HG03460 (cell line): ENCODE data around the gene SLC38A1.
"Not testable (repeated sequence)": the region's sequence is repeated elsewhere in the genome, so short reads cannot be mapped to it uniquely, and the experiment has no call there.

Experiments used
- ATAC-seq: cut with Tn5 transposase; IDR thresholded peaks from one replicate; pipeline ENCODE4 v1.9.1; 2021; ENCODE audit not compliant: unreplicated experiment

SLC38A1 gene

GRCh38 chr12:46209170-46209569, 59.7 kb downstream of the SLC38A1 start:
- ATAC-seq, result no peak

DNA sequence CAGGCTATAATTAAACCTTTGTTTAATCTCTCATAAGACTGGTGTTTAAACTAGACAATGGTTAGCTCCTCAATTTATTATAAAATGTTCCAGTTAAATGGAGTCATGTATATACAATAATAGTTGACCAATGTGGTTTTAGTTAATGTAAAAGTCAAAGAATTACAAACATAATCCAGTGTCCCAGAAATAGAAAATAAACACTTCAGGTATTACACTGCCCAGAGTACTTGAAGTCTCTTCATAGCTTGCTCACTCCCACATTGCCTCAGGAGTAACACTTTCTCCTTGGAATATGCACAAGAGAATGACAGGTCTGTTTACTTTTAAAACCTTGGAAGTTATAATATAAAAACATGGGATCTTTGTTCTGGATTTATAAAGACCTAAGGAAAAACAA, 60.5 kb downstream of the SLC38A1 start:
- no peak for ATAC-seq

DNA sequence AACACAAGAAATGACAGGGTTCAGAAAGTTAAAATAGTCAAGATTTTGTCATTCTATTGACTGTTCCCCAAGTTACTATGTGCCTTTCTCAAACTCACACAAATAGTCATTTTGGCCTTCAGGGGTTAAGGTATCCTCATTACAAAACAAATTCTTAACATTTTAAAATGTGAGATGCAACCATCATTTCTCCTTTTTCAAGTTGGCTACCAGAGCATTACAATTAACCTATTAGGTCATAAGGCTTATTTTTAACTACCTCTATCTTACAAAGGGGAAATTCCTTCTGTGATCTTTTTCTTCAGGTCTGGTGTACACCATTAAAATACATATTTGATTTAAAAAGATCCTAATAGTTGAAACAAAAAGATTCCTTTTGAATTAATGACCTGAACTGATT, 61.2 kb downstream of the SLC38A1 start:
- no peak for ATAC-seq

- ATAC-seq, result no peak
Measured at GRCh38 chr12:46206471-46206870, 62.4 kb downstream of the SLC38A1 start.

GRCh38 chr12:46205294-46205693, 63.5 kb downstream of the SLC38A1 start:
- ATAC-seq, result no peak

DNA sequence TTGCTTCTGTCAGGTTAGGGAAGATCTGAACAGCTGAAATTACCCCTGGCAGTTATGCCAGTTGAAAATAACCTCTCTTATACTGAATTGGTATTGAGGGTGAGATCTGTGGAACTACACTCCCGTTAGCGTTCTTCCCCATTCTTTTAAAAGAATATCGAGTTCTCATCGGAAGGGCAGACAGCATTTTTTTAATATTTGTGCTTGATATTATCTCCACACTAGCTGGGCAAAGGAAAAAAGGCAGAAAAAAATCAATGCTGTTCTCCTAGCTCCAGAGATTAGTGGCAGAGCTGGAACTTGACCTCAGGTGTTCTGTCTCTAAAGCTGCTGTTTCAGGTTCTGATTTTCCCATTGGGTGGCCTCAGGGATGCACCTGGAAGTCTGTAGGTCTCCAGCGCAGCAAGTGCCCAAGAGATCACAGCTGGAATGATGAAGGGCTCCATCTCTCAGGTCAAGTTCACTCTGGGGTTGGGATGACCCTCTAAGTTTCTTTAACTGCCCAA, 67.5 kb downstream of the SLC38A1 start:
- ATAC-seq, result no peak

GRCh38 chr12:46200551-46200950, 68.3 kb downstream of the SLC38A1 start:
- ATAC-seq, result no peak

DNA sequence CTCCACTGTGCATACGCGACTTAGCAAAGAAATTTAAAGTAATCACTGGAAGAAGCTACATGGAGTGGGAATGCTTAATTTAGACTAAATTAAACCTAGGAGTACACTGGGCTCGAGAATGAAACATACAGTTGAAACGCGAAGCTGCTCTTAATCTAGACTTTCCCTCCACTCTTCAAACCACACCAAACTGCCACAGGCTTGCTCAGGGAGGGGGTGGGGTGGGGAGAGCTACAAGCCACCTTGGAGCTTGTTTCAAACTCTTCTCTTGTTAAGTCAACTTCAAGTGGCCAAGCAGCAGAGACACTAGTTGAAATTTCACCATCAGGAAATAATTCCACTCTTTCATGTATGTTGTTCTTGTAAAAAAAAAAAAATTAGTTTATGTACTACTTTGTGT, 69.9 kb downstream of the SLC38A1 start:
- no peak for ATAC-seq

DNA sequence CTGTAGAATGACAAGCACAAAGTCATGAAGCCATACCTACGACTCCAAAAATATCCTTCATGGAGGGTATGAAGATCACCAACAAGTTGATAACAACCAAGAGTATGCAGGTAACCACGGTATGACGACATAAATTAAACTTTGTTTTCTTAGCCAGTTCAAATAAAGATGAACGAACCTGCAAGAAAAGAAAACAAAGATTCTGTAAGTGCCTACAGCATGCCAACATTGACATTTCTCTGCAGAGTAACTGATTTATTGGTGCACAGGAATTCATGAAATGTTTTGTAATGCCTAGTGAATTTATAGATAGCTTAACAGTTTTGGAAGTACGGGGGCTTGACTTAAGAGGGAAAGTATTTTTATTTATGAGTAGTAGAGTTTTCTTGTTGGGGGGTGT, 71.0 kb downstream of the SLC38A1 start:
- ATAC-seq, result no peak

GRCh38 chr12:46190533-46190932, 78.3 kb downstream of the SLC38A1 start:
- not testable (repeated sequence) for ATAC-seq

DNA sequence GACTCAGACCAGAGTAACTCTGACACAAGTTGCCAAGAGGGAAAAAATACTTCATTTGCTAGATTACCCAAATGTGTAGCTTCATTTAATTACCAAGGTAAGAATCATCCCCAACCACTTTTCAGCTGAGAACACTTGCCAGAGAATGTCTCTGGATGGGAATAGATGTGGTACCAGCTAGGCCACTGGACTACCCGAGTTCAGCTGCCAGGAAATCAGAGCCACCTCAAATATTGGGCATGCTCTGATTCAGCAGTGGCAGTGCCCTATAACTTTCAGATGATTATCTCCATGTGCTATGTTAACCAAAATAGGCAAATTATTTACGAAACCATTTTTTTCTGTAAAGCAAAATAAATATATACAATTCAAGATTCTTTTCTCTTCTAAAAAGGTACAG, 80.7 kb downstream of the SLC38A1 start:
- ATAC-seq, result no peak

DNA sequence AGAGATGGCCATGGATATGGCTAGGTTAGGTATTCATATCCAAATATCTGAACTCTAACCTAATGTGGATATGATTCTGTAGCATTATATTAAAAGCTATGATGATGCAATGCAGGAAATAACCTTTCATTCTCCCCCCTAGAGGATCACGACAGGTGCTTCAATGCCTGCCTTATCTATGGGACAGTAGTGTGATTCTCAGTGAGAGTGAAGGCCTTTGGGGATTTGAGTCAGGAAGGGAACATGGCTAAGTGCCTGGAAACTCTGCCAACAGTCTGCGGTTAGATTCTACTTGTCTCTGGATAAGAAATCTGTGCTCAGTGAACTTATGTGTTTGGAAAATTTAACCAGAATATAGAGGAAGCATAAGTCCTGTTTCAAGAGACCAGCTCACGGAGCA, 81.8 kb downstream of the SLC38A1 start:
- no peak for ATAC-seq

DNA sequence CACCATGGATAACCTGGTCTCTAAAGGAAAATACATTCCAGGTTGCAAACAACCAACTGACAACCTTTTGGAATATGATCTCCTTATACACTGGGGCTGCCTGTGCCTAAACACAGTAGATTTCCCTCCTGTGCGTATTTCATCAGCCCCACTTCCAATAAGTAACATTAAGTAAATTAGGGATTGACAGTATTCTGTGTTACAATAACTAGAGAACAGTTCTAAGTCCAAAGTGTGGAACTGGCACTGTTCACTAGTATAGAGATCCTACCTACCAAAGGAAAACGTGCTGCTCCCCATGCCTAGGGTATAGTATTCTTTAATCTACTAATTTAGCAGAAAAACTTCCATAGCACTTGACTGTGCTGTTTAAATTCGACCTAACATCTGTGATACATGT, 82.8 kb downstream of the SLC38A1 start:
- no peak for ATAC-seq

- no peak for ATAC-seq
Measured at GRCh38 chr12:46185686-46186085, 83.2 kb downstream of the SLC38A1 start.

DNA sequence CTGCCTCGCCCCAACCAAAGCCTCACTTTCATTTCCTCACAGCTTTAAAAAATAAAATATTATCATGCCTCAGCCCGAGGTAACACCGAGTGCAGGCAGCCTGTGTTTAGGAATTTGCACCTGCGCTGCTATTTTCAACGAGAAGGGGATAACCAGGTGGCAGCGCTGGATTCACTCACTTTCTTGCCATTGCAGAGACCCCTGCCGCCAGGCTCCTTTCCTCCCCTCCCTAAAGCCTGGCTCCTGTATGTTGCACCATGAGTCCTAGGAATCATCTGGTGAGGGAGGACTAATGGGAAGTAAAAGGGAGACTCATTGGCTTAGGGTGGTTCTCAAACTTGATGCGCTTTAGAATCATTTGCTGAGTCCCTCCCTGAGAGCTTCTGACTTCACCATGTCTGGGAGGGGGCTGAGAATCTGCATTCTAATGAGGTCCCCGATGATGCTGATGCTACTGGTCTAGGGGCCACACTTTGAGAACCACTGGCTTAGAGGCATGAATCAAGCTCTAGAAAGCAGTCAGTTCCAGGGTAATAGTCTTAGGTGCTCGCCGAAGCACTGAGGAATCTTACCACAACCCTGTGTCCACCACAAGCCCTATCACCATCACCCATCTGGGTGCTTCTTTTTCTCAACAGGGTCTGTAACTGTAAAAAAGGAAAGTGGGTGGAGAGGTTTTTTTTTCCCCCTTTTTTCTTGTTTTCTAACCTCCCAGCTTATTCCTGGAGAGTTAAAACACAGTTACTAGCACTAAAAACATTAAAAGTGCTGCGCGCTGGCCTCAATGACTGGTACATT, 83.8 kb downstream of the SLC38A1 start:
- ATAC-seq, result no peak

DNA sequence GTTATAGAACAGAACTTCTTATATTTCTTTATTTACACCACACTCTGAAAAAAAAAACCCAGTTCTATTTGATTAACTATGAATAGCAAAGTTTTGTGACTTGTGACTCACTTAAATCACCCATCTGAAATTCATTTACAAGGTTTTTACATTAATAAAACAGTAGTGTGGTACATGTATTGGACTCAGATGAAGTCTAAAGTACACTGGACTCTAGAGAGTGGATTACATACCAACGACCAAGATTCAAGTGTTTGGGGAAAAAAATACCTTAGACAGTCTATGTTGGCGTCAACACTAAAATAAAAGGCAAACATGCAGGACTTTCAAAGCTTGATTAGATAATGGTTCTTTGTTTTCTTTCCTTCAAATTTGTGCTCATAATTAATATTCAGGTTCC, 85.7 kb downstream of the SLC38A1 start:
- no peak for ATAC-seq

DNA sequence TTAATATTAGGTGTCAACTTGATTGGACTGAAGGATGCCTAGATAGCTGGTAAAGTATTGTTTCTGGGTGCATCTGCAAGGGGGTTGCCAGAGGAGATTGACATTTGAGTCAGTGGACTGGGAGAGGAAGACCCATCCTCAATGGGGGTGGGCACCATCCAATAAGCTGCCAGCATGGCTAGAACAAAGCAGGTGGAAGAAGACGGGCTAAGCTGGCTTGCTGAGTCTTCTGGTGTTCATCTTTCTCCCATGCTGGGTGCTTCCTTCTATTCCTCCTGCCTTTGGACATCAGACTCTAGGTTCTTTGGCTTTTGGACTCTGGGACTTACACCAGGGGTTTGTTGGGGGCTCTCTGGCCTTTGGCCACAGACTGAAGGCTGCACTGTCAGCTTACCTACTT, 87.4 kb downstream of the SLC38A1 start:
- no peak for ATAC-seq

DNA sequence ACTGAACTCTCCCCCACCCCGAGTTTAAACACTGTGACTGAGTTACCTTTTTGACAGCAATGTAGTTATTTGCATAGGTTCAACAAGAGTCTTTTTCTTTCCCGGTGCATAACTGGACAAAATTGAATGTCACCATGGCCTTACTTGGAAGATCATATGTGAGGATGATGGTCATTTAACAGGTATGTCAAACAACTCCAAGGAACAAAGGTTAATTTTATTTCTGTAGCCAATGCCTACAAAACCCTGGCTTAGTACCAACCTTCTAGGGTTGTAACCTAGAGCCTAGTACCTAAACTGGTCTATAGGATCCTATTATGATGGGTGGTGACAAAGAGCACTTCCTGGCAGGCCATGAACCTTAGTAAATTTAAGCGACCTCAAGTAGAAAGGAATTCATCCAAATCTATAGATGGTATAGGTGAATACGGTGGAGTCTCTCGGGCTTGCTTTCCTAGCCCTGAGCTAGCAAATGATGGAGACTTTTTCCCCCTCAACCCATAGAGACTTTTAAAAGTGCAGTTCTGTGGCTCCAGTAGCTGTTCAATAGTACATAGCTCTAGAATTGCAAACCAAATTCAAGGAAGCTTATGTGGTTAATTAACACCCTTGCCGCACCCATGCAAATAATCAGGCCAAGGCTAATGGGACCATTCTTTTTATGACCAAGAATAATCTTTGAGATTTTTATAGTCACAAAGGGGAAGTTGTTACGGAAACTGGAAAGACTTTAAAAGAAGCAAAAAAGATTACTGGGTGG, 89.0 kb downstream of the SLC38A1 start:
- ATAC-seq, result peak; percentile 55

- ATAC-seq, result no peak
Measured at GRCh38 chr12:46177837-46178608, 90.8 kb downstream of the SLC38A1 start.

DNA sequence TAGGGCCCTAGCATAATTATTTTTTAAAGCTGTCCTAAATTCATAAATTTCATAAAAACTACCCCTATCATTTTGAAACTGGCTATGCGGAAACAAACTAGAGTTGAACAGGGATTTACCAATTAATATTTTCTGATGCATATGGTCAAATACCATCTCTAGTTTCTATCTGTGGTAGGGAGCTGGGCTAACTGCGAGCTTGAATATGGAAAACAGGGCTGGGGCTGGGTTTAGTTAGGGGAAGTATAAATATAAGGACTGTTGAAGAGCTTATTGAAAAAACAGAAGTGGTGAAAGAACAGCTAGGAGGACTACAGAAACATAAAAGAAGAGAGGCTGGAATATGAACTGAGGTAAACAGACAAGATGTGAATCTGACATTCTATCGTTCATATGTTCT, 91.8 kb downstream of the SLC38A1 start:
- no peak for ATAC-seq

- ATAC-seq, result no peak
Measured at GRCh38 chr12:46174919-46175318, 93.9 kb downstream of the SLC38A1 start.
